HEK293T (cell line): ENCODE results near the gene GALNT2.

Experiments
- ARNT ChIP-seq: fragments of 450-650 bp; IDR thresholded peaks from 2 replicates; pipeline ENCODE4 v1.6.1; 2017; ENCODE audit warnings: mild to moderate bottlenecking
- BHLHE40 ChIP-seq: fragments of 450-650 bp; IDR thresholded peaks from 2 replicates; pipeline ENCODE4 v1.6.1; 2016; ENCODE audit warnings: mild to moderate bottlenecking, moderate library complexity, borderline replicate concordance
- ELF4 ChIP-seq: fragments of 450-650 bp; IDR thresholded peaks from 2 replicates; pipeline ENCODE4 v1.6.1; 2017; ENCODE audit warnings: antibody characterized with exemption
- FOXA1 ChIP-seq: fragments of 450-650 bp; IDR thresholded peaks from 2 replicates; pipeline ENCODE4 v1.6.1; 2016; ENCODE audit warnings: mild to moderate bottlenecking
- FOXK2 ChIP-seq: fragments of 450-650 bp; IDR thresholded peaks from 2 replicates; pipeline ENCODE4 v1.6.1; 2016; ENCODE audit warnings: mild to moderate bottlenecking
- FOXM1 ChIP-seq: fragments of 450-650 bp; IDR thresholded peaks from 2 replicates; pipeline ENCODE4 v1.6.1; 2017; ENCODE audit warnings: mild to moderate bottlenecking, borderline replicate concordance
- HDGF ChIP-seq: fragments of 450-650 bp; IDR thresholded peaks from 2 replicates; pipeline ENCODE4 v1.6.1; 2017; ENCODE audit warnings: antibody characterized with exemption, borderline replicate concordance
- LEF1 ChIP-seq: fragments of 450-650 bp; IDR thresholded peaks from 2 replicates; pipeline ENCODE4 v1.6.1; 2017; ENCODE audit warnings: mild to moderate bottlenecking, borderline replicate concordance
- PKNOX1 ChIP-seq: fragments of 450-650 bp; IDR thresholded peaks from 2 replicates; pipeline ENCODE4 v1.6.1; 2016
- SP1 ChIP-seq: fragments of 450-650 bp; IDR thresholded peaks from 2 replicates; pipeline ENCODE4 v1.6.1; 2017
- SUZ12 ChIP-seq: fragments of 450-650 bp; IDR thresholded peaks from 2 replicates; pipeline ENCODE4 v1.6.1; 2016; ENCODE audit warnings: mild to moderate bottlenecking
- TARDBP ChIP-seq: fragments of 450-650 bp; IDR thresholded peaks from 2 replicates; pipeline ENCODE4 v1.6.1; 2016
- ZNF384 ChIP-seq: fragments of 450-650 bp; IDR thresholded peaks from 2 replicates; pipeline ENCODE4 v1.6.1; 2016

GRCh38 chr1:230099465-230099864, 32.4 kb downstream of the GALNT2 start:
- TF ChIP-seq FOXK2 = no peak
- TF ChIP-seq LEF1 = no peak
- no peak for TF ChIP-seq FOXM1
- no peak for TF ChIP-seq SP1
- no peak for TF ChIP-seq SUZ12
- TF ChIP-seq ZNF384 = no peak
- no peak for TF ChIP-seq FOXA1
- no peak for TF ChIP-seq ELF4
- TF ChIP-seq HDGF = no peak
- no peak for TF ChIP-seq BHLHE40
- no peak for TF ChIP-seq PKNOX1
- TF ChIP-seq TARDBP = no peak
- no peak for TF ChIP-seq ARNT
